GM12875 (cell line): Measurements from ENCODE around the gene RHBDD3.
A peak's percentile ranks its signal among the peaks of the same experiment; 100 is the strongest.

Experiments used
- H3K4me3 ChIP-seq: one replicate; pipeline ENCODE4 v1.5.1; 2011; ENCODE audit warnings: low read depth, low read length, control low read depth
- CTCF ChIP-seq: IDR thresholded peaks from 2 replicates; pipeline ENCODE4 v1.5.1; 2011; ENCODE audit warnings: low read depth, mild to moderate bottlenecking, control low read depth, inconsistent platforms, low read length, moderate library complexity, borderline replicate concordance; ENCODE audit not compliant: insufficient read depth

The RHBDD3 gene

GRCh38 chr22:29267858-29268510 is at the start of gene RHBDD3, which contains the start of gene EWSR1:
TSS of gene RHBDD3 (minus strand) at chr22:29267981. CDS start at chr22:29265626, 2,355 bp downstream.
TSS of gene EWSR1 (plus strand) at chr22:29268268. CDS start at chr22:29268337, 69 bp downstream.
- H3K4me3 ChIP-seq = peak within 1 kb of the TSS; percentile 92
- TF ChIP-seq CTCF = no peak

GRCh38 chr22:29316141-29316828 is 48.5 kb upstream of the RHBDD3 start:
- H3K4me3 ChIP-seq = no peak overlapping the region

GRCh38 chr22:29315286-29316140 is 47.7 kb upstream of the RHBDD3 start, which contains the start of gene RASL10A:
TSS of gene RASL10A (minus strand) at chr22:29315697. CDS start at chr22:29315246, 451 bp downstream.
- TF ChIP-seq CTCF = no peak
- H3K4me3 ChIP-seq = no peak within 1 kb of the TSS

More at GRCh38 chr22:29316141-29316828, 48.5 kb upstream of the RHBDD3 start:
- TF ChIP-seq CTCF = no peak

GRCh38 chr22:29314537-29315285 is 46.9 kb upstream of the RHBDD3 start:
- H3K4me3 ChIP-seq = no peak overlapping the region
- TF ChIP-seq CTCF = no peak

- H3K4me3 ChIP-seq = no peak overlapping the region
- TF ChIP-seq CTCF = no peak
These were observed 46.0 kb upstream of the RHBDD3 start for GRCh38 chr22:29313576-29314466.
